Nephron progenitor cell (in vitro differentiated cells): ENCODE results near the gene BMP4.
A peak's percentile ranks its signal among the peaks of the same experiment; 100 is the strongest.

Experiments used
- DNase-seq: peaks from one replicate; pipeline ENCODE4 v3.0.0; 2021
- H3K27ac Mint-ChIP-seq: 2 replicates; pipeline ENCODE4 v1.8.0; 2021; ENCODE audit warnings: mild to moderate bottlenecking, moderate library complexity, mixed read lengths
- H3K27me3 Mint-ChIP-seq: 2 replicates; pipeline ENCODE4 v1.8.0; 2021; ENCODE audit warnings: mild to moderate bottlenecking, low read depth, mixed read lengths; ENCODE audit not compliant: poor library complexity
- H3K36me3 Mint-ChIP-seq: 2 replicates; pipeline ENCODE4 v1.8.0; 2021; ENCODE audit warnings: low read depth, mixed read lengths
- H3K4me1 Mint-ChIP-seq: 2 replicates; pipeline ENCODE4 v1.8.0; 2021; ENCODE audit warnings: mixed read lengths
- H3K4me3 Mint-ChIP-seq: 2 replicates; pipeline ENCODE4 v1.8.0; 2021; ENCODE audit warnings: mild to moderate bottlenecking, moderate library complexity, mixed read lengths
- H3K9me3 Mint-ChIP-seq: 2 replicates; pipeline ENCODE4 v1.8.0; 2021; ENCODE audit warnings: mild to moderate bottlenecking, moderate library complexity, mixed read lengths
- TF ChIP-seq, protein P1 (sequence below): fragments of 200-600 bp; sonication (generic); IDR thresholded peaks from 2 replicates; pipeline ENCODE4 v1.5.0; 2021; ENCODE audit warnings: antibody characterized with exemption

The BMP4 gene

DNA sequence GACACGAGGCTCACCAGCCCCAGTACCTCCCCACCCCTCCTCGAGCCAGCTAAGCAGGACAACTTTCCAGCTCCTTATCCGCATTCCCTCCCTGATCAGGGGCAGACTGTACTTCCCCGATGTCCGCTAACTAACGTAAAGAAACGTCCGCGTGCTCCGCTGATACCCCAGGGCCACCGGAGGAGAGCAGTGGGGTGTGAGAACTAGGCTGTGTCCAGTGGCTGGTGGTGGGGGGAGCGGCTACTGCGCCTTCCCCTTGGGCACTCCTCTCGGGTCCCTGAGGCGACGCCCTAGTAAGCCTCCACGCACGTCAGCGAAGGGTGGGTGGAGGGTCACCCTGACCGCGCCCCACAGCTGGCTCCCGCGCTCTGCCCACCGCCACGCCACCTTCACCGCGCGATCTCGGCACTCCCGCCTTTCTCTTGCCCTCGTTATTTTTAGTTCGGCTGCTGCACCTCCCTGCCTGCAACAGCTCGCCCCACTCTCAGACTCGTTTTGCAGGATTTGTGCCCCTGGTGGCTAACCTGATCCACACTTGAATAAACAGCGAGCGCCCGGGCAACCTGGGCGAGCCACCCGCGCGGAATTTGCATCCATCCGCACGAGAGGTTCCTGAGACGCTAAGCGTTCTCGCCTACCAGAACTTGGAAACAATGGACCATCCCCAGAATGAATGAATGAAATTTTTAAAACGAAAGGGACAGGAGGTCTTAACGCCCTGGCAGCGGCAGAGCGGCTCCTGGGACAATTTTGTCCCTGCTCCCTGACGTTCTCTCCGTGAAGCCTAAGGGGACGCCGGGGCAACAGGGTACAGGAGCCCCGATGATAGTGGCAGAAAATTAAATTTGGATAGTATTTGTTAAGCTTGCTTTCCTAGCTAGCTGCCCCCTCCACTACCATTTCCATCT, 6.9 kb upstream of the BMP4 start:
- peak overlapping the region; percentile 82 for H3K4me3 Mint-ChIP-seq
- peaks cover 26% of the 10 kb centered on the region for H3K4me1 Mint-ChIP-seq
- H3K9me3 Mint-ChIP-seq = peaks cover 9% of the 10 kb centered on the region
- TF ChIP-seq, protein P1, sequence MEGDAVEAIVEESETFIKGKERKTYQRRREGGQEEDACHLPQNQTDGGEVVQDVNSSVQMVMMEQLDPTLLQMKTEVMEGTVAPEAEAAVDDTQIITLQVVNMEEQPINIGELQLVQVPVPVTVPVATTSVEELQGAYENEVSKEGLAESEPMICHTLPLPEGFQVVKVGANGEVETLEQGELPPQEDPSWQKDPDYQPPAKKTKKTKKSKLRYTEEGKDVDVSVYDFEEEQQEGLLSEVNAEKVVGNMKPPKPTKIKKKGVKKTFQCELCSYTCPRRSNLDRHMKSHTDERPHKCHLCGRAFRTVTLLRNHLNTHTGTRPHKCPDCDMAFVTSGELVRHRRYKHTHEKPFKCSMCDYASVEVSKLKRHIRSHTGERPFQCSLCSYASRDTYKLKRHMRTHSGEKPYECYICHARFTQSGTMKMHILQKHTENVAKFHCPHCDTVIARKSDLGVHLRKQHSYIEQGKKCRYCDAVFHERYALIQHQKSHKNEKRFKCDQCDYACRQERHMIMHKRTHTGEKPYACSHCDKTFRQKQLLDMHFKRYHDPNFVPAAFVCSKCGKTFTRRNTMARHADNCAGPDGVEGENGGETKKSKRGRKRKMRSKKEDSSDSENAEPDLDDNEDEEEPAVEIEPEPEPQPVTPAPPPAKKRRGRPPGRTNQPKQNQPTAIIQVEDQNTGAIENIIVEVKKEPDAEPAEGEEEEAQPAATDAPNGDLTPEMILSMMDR = peak; percentile 45
- DNase-seq = peak; percentile 67
- peaks cover 39% of the 10 kb centered on the region for H3K27me3 Mint-ChIP-seq
- H3K27ac Mint-ChIP-seq = no peak overlapping the region
- H3K36me3 Mint-ChIP-seq = peaks cover 5% of the 10 kb centered on the region

DNA sequence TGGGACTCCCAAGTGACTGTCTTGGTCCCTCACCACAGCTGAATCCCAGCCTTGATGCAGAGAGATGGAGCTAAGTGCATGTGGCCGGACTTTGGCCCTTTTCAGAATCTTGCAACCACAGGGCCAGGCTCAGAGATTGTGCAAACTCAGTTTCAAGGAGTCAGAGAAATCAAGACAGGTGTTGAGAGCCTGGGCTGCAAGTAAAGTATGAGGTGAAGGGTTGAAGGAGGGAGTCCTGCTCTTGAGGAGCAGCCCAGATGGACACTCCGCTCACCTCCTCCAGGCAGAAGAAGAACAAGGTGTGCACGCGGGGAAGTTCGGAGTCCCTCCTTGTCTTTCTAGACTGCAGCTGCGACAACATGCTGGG, 6.3 kb upstream of the BMP4 start:
- no peak for DNase-seq
- H3K27ac Mint-ChIP-seq = no peak overlapping the region
- H3K36me3 Mint-ChIP-seq = peaks cover 5% of the 10 kb centered on the region

GRCh38 chr14:53958628-53959027, 2.0 kb upstream of the BMP4 start:
- no peaks in the 10 kb centered on the region for H3K9me3 Mint-ChIP-seq
- no peaks in the 10 kb centered on the region for H3K36me3 Mint-ChIP-seq
- peaks cover 27% of the 10 kb centered on the region for H3K27me3 Mint-ChIP-seq
- no peak overlapping the region for H3K4me3 Mint-ChIP-seq
- peaks cover 34% of the 10 kb centered on the region for H3K4me1 Mint-ChIP-seq
- H3K27ac Mint-ChIP-seq = no peak overlapping the region
- no peak for DNase-seq
- TF ChIP-seq, protein P1 = no peak

More for the DNA sequence above, 6.3 kb upstream of the BMP4 start:
- TF ChIP-seq, protein P1 = no peak
- peaks cover 30% of the 10 kb centered on the region for H3K4me1 Mint-ChIP-seq
- peaks cover 39% of the 10 kb centered on the region for H3K27me3 Mint-ChIP-seq
- H3K9me3 Mint-ChIP-seq = peaks cover 8% of the 10 kb centered on the region
- peak overlapping the region; percentile 82 for H3K4me3 Mint-ChIP-seq

DNA sequence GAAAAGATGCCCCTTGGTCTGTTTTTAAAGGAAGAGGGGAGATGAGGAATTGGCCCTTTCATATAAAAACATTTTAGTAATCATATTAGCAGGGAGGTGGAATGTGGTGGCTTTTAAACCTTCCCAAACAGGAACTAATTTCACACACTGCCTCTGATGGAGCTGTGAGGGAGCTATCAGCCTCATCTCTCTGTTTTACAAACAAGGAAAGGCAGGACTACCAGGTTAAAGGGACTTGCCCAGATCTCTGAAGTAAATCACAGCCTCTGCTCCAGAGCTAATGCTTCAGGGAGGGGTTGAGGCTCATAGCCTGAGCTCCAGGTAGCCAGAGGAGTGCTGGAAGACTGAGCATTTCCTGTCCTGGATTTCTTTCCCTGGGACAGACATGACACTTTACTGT, 1.1 kb upstream of the BMP4 start:
- Mint-ChIP-seq H3K9me3 (no peaks in the 10 kb centered on the region), H3K36me3 (peaks cover 2% of the 10 kb centered on the region), H3K27me3 (peaks cover 18% of the 10 kb centered on the region), H3K4me3 (peak overlapping the region; percentile 99), H3K27ac (peak overlapping the region; percentile 49), H3K4me1 (peaks cover 27% of the 10 kb centered on the region)
- TF ChIP-seq, protein P1 = no peak
- no peak for DNase-seq

- peaks cover 42% of the 10 kb centered on the region for H3K4me1 Mint-ChIP-seq
- H3K27me3 Mint-ChIP-seq = peaks cover 16% of the 10 kb centered on the region
- peaks cover 16% of the 10 kb centered on the region for H3K36me3 Mint-ChIP-seq
- peak overlapping the region; percentile 84 for H3K27ac Mint-ChIP-seq
- H3K9me3 Mint-ChIP-seq = no peaks in the 10 kb centered on the region
- peak; percentile 59 for DNase-seq
- TF ChIP-seq, protein P1 = no peak
- peak overlapping the region; percentile 99 for H3K4me3 Mint-ChIP-seq
Observed at GRCh38 chr14:53955671-53956426, 776 bp downstream of the BMP4 start.
